GM19025 (cell line): ENCODE measurements around the gene ARNT2.
"Not testable (repeated sequence)": the region's sequence is repeated elsewhere in the genome, so short reads cannot be mapped to it uniquely, and the experiment has no call there.

Experiments used
- ATAC-seq: cut with Tn5 transposase; IDR thresholded peaks from one replicate; pipeline ENCODE4 v1.9.1; 2021; ENCODE audit warnings: mild to moderate bottlenecking, low read depth, moderate library complexity; ENCODE audit not compliant: unreplicated experiment

ARNT2 gene

DNA sequence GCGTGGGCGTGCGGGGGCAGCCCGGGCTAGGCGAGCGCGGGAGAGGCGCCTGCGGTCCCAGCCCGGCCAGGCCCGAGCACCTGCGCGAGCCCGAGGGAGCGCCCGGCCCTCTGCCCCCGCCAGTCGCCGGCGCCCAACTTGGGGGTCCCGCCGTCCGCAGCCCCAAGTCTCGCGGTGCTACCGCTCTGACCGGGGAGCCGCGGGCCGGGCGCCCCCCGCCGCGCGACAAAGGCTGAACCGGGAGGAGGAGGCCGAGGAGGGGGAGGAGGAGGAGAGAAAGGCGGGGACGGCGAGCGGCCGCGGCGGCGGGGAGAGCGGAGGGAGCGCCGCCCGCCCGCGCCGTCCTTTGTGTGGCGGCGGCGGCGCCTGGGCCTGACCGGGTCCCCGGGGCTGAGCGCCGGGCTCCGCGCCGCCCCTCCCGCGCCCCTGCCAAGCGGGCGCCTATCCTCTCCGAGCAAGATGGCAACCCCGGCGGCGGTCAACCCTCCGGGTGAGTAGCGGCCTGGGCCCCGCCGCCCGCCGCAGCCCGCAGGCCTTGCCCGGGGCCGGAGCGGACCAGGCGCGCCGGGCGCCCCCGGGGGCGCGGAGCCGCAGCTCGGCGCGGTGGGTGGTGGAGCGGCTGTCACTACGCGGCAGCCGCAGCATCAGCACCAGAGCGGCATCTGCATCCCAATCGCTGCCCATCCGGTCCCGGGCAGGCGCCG is at the start of gene ARNT2:
ARNT2 (plus strand) TSS at position 326 of the 704 bp plus-strand sequence; CDS start at position 460, 134 bp downstream.
- ATAC-seq: no peak

DNA sequence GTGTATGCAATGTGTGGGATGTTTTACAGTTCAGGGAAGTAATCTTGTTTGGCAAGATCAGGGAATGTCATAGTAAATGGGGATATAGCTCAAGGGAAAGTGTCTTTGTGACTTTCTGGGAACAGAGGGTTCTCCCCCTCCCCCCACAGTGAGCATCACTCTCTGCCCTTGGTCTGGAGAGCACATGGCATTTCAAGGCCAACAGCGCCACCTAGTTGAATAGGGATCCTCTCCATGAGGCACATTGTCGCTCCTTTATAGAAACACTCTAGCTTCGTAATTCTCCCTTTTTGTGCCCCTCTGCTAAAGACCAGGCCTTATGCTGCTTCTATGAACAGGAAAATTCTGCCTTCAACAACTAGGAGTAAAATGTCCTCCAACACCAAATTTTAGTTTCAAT is 37.1 kb upstream of the ARNT2 start:
- ATAC-seq: no peak

DNA sequence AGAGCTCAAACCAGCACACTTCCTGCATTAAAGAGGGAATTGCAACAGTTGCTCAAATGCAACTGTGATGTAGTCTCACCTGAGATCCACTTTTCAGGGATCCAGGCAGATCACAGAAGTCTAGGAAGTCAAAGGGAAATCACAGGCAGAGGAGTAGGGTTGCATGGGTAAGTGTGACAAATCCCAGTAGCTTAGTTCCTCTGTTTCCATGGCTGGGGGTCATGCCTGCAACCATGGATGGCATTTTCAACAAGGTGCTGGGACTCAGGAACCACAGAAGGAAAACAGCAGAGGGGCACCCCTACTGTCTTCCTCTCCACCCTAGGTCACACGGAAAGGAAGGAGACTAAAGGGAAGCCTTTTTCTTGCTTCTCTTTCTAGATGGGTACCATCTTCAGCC is 36.5 kb upstream of the ARNT2 start:
- no peak for ATAC-seq

DNA sequence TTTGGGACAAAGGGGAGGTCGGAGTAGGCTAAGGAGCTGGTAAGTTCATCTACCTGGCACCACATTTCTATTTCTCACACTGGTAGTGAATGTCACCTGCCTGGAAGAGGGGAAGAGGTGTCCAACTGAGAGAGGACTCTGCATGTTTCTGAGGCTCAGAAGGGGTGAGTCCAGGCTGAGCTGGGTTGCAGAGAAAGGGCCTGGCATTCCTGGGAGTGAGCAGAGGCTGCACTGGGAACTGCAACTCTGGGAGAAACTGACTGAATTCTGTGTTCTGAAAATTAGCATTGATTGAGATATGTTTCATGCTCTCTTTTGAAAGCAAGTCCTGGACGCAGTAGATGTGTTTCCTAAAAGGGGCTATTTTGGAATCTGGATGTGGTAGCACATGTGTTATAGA is 32.3 kb upstream of the ARNT2 start:
- no peak for ATAC-seq

GRCh38 chr15:80374441-80374840 is 29.7 kb upstream of the ARNT2 start:
- no peak for ATAC-seq

- ATAC-seq: no peak
Observed at GRCh38 chr15:80375968-80376891, 28.0 kb upstream of the ARNT2 start.

DNA sequence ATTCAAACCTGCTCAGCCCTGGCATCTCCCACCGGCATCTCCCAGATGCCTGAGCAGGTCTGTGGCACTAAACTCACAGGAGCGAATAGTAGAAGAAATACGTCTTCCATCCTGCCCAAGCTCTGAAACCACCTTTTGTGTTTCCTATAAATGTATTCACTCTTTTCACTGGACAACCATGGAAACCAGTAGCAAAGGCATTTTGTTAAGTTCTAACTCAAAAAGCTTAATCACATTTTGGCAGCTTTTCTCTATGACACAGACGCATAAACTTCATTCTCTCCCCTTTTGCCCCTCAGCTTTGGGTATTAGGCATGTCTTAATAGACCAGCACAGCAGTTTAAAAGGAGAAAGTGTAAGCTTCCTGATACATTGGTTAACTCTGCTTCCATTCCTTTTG is 24.5 kb upstream of the ARNT2 start:
- ATAC-seq: no peak

DNA sequence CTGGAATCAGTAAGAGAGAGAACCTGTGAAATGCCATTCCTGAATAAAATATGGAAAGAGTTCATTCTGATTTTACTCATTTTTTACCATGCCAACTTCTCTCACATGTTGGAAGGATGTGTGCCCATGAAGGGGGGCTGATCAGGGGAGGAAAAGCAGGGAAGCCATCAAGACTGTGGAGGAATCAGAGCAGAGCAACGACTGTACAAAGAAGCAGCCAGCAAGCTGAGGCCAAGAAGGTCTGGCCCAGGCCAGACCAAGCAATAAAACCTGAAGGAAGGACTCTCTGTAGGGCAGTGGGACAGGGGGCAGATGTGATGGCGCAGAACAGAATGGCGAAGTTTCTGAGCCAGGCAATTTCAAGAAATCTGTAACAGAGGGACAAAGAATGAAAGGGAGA is 24.0 kb upstream of the ARNT2 start:
- no peak for ATAC-seq

- ATAC-seq: no peak
Observed at GRCh38 chr15:80382285-80382684, 21.9 kb upstream of the ARNT2 start.

GRCh38 chr15:80384432-80384831 is 19.8 kb upstream of the ARNT2 start:
- ATAC-seq: no peak

- ATAC-seq: no peak
Observed at GRCh38 chr15:80386151-80386550, 18.0 kb upstream of the ARNT2 start.

DNA sequence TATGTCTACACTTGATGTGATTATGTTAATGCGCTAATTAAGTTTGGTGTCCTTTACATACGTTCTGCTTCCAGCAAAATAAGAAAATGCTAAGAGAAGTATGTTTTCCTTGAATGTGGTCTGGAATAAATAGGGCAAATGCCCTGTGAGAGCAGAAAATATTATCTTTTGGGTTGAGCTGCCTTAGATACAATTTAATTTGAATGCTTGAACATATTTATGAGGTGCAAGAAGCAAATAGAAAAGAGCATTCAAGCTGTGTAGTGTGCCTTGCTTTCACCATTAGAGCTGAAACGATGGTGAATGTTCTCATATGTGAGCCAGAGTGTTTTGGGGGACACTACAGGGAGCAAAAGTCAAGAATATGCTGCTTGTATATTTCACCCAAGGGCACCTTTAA is 15.9 kb upstream of the ARNT2 start:
- ATAC-seq: no peak

DNA sequence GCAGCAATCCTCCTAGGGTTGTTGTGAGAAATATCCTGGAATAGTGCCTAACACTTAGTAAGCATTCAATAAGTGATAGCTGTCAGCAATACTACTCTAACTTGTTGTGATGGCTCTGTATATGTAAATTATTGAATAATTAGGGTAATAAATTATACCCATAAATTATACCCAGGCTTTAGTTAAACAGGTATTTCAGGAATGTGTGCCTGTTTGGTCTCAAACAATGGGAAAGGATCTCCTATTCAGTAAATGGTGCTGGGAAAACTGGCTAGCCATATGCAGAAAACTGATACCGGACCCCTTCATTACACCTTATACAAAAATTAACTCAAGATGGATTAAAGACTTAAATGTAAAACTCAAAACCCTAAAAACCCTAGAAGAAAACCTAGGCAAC is 14.8 kb upstream of the ARNT2 start:
- no peak for ATAC-seq

- ATAC-seq: not testable (repeated sequence)
Observed at GRCh38 chr15:80390942-80391341, 13.2 kb upstream of the ARNT2 start.

DNA sequence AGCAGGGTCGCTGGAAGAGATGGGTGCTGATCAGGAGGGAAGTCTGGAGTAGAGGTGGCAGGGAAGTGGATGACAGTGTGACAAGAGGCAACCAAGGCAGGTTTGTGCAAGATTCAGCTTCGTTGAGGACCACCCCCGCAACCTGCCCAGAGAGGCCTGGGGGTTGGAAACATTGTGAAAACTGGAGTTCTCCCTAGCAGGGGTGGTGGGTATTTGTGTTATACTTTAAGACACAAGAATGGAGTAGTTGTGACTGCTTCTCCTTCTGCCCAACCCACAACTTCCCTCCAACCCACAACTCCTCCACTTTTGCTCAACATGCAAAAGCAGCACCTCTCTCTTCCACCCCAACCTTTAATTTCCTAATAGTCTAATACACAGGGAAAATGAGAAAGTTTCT is 8.6 kb upstream of the ARNT2 start:
- no peak for ATAC-seq

DNA sequence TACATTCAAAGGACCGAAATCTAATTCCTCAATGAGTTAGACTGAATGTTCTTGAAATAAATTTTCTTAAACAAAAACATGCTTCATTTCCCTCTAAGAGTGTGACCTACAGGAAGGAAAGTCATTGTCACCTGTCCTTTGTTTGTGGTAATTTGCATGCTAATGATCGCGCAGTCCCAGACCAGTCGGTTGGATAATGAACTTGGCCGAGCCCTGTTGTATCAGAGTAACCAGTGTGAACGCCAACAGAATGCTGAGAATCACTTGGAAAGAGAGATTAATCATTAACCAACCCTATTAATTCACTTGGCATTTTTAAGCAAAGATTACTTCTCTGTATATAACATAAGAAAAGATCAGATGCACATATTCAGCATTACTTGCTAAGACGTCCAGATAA is 8.1 kb upstream of the ARNT2 start:
- no peak for ATAC-seq

- ATAC-seq: no peak
Observed at GRCh38 chr15:80399508-80399907, 4.7 kb upstream of the ARNT2 start.

- no peak for ATAC-seq
Observed at GRCh38 chr15:80401456-80401855, 2.7 kb upstream of the ARNT2 start.

DNA sequence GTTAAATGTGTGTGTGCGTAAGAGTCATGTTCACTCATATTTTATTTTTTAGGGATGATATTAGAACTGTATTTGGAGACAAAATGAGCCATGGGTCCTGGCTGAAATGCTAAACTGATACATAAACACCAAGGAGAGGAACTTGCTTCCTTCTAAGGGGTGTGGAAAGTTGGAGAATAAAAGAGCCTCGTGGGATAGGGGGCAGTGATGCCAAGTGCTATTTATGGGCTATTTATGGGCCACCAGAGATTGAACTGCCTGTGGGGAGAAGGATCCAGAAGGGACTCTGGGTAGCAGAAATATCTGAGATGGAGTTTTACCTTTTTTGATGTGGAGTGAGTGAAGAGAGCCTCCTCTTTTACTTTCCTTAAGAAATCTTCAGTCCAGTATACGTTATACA is 1.8 kb upstream of the ARNT2 start:
- no peak for ATAC-seq

DNA sequence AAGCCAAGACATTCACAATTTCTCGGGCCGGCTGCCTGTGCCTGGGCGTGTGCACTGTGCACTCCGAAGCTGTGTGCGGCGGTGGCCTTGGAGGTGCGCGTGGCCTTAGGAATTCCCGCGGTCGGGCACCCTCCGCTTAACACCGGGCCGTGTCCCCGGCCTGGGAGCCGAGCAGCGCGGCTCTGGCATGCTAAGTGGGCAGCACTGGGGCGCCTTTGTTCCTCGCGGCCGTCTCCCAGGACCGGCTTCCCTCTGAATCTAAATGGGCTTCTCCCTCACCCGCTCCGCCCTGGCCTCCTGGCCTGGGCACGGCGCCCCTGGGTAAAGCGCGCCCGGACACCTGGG is 498 bp upstream of the ARNT2 start:
- no peak for ATAC-seq

DNA sequence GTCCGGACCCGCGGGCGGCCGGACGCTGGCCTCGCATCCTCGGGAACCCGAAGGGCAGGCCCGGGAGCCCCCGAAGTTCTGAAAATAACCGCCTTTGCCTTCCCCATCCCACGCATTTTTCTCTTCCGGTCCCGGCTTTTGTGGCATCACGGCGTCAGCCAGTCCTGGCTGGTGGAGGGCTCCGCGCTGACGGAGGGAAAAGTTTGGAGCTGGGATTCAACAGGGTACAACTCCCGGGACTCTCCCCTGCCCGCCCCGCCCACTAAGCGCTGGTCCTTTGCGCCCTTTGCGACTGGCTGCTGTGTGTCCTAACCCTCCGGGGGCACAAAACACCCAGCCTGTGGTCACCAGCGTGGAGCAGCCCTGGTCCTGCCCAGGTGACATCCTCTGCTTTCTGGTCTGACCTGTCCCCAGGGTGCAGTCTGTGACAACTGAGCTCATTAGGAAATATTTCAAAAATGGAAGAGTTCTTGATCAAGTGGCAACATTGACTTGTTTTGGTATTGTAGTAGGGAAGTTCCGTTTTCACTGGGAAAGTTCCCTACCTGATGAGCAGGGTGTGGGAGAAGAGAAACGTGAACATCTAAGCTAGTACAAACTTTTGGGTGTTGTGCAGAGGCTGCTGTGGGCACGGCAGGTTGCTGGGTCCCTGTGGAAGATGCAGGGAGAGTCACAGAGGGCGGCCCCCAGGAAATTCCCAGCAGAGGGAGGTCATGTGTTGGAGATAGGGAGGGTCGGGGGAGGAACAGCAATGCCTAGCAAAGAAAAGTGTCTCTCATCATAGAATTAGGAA is 775 bp downstream of the ARNT2 start:
- ATAC-seq: no peak
